Suppressor macrophage treated with lipopolysaccharide for 4 hours (primary cell): ENCODE results near the gene SPRED1.

Experiments used
- DNase-seq: peaks from one replicate; pipeline ENCODE4 v3.0.0-alpha.2; 2020

SPRED1 gene

DNA sequence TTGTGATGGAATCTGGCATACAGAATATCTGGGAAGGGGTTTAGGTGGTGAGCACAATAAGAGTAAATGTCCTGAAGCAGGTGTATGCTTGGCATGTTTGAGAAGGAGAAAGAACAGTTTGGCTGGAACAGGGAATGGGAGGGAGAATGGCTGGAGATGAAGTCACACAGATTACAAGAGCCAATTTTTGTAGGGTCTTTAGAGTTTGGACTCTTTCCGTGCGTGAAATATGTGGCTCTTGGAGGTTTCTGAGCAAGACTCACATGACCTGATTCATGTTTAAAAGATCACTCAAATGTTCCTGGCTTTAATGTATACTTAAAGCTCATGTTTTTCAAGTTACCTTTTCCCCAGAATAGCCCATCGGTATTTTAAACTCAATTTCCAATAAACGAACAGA is 32.8 kb downstream of the SPRED1 start:
- no peak for DNase-seq

DNA sequence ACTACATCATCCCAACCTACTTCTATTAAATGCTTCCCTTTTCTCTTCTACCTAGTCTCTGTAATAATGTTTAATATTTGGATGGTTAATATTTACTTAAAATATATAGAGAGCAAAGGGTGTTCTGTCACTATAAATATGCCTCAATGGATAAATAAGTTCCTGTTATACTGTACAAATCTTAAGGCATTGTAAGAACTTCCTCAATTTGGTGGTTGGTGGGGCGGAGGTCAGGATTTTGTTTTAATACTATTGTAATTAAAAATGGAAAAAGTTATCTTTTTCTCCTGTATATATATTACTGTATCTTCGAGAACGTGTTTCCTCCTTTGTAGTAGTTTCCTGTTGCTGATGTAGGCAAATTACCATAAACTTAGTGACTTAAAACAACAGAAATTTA is 41.5 kb downstream of the SPRED1 start:
- DNase-seq: peak; percentile 34

DNA sequence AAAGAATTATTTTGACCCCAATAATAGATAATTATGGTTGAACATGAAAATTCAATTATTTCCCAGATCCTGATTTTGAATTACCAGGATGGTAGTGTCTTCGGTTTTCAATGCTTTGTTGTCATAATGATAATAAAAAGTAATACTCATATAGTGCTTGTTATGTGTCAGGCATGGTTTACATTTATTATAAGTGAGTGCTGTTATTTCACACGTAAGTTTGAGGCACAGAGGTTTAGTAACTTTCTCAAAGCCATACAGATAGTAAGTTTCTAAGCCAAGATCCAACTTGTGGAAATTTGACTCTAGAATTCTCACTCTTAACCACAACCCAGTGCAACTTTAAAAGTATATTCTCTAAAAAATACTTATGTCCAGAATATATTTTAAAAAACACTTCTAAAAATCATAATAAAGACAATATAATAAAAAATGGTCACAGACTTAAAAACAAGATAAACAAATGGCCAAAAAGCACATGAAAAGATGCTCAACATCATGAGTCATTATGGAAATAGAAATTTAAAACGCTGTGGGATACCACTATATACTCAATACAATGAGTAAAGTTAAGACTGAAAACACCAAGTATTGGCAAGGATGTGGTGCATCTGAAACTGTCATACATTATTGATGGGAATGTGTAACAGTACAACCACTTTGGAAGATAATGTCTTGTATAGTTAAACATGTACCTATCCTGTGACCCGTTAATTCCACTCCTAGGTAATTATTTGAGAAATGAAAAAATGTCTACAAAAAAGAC is 45.2 kb downstream of the SPRED1 start:
- no peak for DNase-seq

DNA sequence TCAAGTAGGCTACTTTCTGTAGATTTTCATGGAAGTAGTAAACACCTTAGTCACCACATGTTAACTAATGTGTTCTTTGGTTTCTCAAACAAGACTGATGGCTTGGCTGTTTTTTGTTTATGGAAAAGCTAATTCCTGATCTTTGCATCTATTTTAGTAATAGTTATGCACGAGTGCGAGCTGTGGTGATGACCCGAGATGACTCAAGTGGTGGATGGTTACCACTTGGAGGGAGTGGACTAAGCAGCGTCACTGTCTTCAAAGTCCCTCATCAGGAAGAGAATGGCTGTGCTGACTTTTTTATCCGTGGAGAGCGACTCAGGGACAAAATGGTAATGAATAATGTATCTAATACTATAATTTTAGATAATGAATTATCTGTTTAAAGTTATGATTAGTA is 46.6 kb downstream of the SPRED1 start:
- no peak for DNase-seq

DNA sequence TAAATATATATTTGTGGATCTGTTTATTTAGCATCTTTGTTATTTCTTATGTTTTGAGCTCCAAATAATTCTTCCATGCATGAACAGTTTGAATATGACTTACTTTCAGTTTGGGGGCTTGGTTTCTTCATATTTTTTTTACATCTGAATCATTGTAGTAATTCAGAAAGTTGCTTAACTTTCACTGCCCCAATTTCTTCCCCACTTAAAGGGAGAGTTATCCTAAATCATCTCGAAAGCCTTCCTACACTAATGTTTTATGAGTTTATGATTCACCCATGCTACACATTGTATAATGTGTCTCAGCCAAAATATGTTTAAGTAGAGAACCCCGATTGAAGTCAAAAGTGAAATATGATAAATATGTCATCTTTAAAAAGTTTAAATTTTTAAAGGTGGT is 47.8 kb downstream of the SPRED1 start:
- DNase-seq: peak; percentile 65

DNA sequence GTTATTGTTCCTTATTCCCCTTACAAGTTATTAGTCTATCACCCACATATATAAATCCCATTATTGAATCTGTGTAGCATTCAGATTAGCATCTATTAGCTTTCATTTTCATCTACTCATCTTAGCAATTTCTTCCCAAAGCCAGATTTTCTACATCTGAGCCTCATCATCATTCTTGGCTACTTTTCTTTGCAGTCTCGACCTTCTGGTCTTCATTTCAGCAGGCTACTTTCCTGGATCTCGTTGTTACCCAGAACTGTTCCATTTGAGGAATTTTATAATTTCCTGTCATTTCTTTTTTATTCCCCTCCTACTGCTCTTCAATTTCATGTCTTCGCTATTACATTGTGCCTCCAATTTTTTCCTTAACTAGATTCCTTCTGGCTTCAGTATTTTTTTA is 51.8 kb downstream of the SPRED1 start:
- DNase-seq: no peak

DNA sequence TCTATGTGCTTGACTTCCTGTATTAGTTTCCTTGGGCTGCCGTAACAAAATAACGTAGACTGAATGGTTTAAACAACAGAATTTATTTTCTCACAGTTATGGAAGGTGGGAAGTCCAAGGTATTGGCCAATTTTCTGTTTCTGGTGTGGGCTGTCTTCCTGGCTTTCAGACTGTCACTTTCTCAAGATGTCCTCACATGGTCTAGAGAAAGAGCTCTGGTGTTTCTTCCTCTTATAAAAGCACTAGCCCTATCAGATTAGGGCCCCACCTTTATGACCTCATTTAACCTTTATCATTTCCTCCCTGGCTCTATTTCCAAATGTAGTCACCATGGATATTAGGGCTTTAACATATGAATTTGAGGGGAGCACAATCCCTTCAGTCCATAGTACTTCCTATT is 54.6 kb downstream of the SPRED1 start:
- DNase-seq: peak; percentile 62

DNA sequence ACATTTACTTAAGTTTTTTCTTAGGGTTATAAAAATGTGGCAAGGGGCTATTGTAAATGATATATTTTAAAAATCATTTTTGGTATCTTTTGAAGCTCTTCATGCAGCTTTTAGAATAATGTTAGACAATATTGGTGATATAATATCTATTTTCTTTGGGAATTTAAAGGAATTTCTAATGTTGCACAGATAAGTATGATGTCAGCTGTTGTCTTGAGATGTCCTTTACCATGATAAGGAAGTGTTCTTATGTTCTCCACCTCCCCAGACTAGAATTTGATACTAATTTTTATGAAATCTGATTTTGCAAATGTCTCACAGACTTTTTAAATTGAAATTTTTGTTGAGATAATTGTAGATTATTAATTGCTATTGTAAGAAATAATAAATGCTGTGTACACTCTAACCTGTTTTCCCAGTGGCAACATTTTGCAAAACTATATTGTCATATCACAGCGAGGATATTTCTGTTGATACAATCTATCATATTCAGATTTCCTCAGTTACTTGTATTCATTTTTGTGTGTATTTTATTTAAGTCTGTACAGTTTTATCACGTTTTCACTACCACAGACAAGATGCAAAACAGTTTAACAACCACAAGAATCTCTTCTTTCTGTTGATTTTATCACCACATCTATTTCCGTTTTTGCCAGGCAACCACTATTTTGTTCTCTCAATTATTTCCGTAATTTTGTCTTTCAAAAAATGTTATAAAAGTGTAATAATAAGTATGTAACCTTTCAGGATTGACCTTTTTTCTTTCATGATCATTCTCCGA is 55.4 kb downstream of the SPRED1 start:
- DNase-seq: no peak

DNA sequence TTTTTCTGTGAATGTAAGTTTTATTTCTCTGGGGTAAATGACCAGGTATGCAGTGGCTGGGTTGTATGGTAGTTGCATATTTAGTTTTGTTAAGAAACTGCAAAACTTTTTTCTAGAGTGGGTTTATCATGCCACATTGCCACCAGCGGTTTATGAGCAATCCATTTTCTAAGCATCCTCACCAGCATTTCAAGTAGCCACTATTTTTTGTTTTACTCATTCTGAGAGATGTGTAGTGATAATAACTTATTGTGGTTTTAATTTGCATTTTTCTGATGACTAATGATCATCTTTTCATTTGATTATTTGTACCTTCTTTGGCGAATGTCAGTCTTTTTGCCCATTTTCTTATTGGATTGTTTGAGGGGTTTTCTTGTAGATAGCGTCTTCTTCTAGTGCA is 56.2 kb downstream of the SPRED1 start:
- DNase-seq: no peak

DNA sequence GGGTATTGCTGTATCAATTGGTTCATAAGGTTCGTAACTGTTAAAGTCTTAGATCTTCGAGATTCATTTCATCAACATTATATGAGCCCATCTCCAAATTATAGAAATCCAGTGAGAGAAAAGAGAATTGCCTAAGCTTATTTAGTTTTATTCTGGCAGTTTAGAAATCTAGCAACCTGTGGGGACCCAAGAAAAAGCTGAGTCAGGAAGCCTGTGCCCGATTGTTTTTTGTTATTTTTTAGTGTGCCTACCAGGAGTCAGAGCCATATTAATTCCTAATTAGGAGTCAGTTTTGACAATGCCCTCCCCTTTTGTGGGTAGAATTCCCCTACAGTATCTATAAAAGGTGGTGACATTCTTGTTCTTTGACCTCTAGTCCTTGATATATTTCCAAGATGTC is 59.6 kb downstream of the SPRED1 start:
- DNase-seq: no peak

DNA sequence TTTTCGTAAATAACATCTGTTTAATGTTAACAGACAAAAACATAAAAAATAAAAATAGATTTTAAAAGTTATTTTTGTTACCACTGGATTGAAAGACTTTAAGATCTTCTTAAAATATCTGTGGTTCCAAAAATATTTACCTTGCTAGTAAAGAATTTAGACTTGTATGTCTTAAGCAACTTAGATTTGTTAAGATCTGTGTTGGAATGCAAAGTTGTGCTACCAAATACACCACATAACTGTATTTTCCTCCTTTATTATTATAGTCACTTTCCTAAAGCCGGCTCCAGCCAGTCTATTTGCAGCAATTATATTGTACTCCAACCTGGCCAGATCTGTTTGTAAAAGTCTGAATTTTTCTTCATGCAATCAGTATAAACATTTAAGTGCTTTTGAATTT is 63.7 kb downstream of the SPRED1 start:
- DNase-seq: no peak

DNA sequence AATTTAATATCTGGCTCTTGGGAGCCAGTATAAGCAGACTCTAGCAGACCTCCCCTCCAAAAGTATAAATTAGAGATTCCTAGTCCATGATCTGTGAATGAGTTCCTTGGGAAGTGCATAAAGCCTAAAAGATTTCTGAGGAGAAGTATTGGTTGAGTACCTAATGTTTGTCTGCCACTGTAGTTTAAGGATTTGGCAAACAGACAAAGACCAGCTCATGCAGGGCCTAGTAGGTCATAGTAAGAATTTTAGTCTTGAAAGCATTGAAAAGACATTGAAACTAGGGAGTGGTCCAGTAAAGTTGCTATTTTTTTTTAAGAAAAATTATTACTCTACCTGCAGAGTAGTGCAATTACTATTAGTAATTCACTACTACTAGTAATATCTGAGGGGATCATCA is 67.5 kb downstream of the SPRED1 start:
- no peak for DNase-seq

DNA sequence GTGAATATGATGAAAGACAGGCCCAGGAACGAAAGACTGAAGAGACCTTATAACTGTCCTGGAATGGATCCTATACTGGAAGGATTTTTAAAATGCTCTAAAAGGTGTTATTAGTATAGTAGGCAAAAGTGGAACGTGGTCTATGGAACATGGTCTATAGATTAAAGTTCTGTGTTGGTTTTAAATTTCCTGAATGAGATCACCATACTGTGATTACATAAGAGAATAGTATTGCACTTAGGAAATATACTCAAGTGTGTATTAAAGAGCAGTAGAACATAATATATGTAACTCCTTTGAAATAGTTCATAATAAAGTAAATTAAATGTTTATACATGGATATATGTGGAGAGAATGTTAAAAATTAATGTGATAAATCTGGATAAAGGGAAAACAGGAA is 68.2 kb downstream of the SPRED1 start:
- DNase-seq: peak; percentile 47

DNA sequence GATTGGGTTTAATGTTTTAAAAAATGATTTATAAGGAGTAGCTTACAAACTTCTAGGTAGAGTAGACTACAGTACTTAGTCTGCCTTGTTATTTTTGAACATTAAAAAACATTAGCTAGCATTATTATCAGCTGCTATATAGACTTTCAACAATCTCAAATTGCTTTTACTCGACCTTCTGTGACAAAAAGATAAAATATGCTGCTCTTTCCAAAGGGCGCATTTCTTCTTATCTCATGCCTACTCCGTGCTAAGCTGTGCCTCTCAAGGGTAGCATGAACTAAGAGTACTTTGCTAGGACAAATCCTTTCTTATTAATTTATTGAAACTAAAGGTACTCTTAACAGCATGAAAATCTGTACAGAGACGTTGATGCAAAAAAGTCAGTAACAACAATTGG is 71.3 kb downstream of the SPRED1 start:
- DNase-seq: no peak

DNA sequence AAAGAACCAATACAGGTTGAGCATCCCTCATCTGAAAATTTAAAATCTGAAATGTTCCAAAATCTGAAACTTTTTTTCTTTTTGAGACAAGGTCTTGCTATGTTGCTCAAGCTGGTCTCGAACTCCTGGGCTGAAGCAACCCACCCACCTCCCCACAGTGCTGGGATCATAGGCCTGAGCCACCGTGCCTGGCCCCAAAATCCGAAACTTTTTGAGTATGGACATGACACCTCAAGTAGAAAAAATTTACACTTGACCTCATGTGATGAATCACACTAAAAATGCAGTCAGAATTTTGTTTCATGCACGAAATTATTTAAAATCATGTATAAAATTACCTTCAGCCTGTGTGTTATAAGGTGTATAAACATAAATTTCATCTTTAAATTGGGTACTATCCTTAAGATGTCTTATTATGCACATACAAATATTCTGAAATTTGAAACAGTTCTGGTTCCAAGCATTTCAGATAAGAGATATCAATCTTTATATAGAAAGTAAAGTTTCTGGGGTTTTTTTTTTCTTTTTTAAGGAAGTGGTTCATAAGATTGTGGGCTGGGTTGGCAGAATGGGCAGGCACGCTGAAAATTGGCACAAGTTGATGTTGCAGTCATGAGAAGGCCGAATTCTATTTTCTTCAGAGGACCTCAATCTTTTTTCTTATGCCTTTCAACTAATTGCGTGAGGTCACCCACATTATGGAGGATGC is 72.5 kb downstream of the SPRED1 start:
- peak; percentile 56 for DNase-seq

DNA sequence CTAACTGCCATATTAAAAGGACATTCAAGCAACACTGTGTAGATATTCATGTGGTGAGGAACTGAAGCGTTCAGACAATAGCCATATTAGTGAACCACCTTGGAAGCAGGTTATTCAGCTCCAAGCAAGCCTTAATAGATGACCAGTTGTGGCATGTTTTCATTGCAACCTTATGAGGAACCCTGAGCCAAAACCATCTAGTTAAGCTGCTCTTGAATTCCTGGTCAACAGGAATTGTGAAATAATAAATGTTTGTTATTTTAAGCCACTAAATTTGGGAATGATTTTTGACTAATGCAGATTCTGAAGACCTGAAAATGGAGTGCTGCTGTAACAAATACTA is 73.0 kb downstream of the SPRED1 start:
- no peak for DNase-seq

DNA sequence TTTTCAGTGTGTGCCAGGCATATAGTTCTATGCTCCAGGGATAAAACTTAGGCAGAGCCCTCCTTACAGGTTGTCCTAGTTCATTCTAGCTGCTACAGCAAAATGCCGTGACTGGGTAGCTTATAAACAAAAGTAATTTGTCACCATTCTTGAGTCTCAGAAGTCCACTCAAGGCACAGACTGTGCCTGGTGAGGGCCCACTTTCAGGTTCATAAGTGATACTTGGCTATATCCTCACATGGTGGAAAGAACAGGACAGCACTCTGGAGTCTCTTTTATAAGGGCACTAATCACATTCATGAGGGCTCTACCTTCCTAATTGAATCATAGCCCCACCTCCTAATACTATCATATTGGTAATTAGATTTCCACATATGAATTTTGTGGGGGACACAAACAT is 80.1 kb downstream of the SPRED1 start:
- no peak for DNase-seq

DNA sequence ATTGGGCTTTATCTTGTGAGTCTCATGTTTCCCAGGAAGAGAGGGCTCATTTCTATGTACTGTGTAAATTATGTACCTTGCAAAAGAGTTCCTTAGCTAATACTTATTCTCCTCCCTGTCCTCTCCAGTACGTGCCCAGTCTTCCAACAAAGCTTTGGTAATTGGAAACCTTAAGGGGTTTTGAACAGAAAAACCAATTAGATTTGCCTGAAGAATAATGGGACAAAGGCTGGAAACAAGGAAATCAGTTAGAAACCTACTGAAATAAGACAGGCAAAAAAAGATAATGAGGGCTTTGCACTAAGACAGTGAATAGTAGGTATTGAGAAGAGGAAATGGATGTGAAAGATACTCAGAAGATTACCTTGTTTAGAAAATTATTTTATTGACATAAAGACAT is 82.5 kb downstream of the SPRED1 start:
- DNase-seq: no peak

DNA sequence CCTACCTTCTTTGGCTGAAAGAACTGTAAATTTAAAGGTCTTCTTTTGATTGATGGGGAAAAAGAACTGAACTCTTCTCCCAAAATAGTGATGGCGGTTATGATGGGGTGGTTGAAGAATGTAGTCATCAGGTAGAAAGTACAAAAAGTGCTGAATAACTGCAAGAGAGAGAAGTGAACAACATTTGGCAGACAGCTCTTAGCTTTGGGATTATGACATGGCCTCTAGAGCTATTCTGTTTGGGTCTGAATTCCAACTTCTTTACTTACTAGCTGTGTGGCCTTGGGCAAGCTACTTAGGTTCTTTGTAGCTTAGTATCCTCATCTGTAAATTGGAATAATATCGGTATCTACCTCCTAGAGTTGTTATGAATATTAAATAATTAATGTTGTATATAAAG is 91.7 kb downstream of the SPRED1 start:
- DNase-seq: no peak

DNA sequence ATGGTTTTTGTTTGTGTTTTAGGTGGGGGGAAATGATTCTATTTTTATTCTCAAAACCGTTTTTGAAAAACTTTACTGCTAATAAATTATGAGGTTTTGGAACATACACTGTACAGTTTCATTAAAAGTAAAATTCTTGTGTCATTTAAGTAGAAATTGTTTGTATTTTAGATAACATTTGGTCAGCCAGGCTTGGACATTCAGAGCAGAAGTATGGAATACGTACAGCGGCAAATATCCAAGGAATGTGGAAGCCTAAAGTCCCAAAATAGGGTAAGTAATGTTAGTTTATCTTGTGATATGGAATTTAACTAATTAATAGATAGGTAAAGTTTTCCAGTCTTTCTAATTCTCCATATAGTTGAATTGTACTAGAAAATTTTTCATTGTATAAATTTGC is 96.6 kb downstream of the SPRED1 start:
- DNase-seq: no peak

DNA sequence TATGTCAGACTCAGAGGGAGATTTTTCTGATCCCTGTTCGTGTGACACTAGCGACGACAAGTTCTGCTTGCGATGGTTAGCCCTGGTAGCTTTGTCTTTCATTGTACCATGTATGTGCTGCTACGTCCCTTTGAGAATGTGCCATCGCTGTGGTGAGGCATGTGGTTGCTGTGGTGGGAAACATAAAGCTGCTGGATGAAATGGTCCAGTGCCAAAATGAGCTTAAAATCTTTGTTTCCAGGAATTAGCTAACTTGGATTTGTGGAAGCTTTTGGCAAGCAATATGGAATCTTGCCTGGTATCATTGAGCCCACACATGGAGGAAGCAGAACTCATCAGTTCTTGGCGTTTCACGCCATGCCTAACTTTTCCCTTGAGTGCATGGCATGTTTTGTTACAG is 98.8 kb downstream of the SPRED1 start:
- DNase-seq: no peak

DNA sequence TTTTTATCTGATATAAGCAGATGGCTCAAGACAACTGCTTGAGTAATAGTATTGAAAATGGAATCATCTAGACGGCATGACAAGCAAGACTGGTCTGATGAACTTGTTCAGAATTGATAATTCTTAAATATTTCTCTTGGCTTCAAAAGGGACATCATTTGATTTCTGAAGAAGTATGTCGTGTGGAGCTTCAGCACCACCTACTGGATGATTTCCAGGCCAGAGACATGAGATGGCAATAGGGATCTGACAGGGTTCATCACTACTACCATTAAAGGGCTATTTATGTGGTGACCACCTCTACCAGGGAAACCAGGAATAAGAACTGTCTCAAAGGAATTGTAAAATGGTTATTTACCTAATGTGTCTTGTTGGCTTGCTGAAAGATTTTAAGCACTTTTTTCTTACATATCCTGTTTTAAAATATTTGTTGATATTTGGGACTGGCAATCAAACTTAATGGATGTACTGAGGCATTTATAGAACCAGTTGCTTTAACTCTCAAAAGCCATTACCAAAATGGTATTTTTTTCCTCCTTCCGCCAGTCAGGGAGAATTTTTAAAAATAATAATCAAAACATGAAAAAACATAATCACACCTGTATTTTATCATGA is 101.8 kb downstream of the SPRED1 start:
- DNase-seq: peak; percentile 76

DNA sequence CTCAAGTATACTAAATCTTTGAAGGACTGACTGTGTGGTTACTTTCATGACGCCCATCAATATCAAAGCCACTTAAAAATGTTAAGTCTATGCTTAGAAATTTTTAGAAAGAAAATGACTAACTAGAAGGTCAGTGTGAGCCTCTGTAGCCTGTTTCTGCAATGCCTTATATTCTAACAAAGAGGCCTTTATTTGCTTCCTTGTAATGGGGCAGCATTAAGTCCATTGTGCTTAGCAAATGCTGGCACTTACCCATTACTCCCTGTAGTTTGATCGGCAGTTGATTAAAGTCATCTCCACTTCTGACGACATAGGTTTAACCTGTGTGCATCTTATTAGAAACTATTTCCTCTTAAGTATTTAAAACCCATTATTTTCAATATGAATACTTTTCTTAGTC is 109.7 kb downstream of the SPRED1 start:
- no peak for DNase-seq

DNA sequence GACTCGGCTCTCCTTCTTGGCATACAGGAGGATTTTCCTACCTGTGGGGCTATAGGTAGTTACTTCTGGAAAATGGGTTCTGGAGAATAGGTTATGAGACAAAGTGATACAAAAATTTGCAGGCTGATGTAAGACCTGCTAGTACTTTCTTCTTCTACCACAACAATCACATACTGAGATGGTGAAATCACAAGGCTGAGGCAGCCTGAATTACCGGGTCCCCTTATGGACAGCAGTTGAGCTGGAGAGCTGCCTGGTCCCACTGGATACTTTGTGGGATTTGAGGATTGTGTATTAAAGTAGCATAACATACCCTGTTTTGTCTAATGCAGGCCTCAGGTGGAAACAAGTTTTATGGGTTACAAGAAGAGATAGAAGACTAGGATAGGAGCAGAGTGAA is 114.8 kb downstream of the SPRED1 start:
- DNase-seq: no peak
